NCI-H1694 treated with DMSO at 0.1 percent for 48 hours (cell line): Measurements from ENCODE around the gene FCN2.
A peak's percentile ranks its signal among the peaks of the same experiment; 100 is the strongest.

Experiments
- DNase-seq: peaks from one replicate; lab custom pipeline; 2025; lab: John Stamatoyannopoulos, UW

The FCN2 gene

GRCh38 chr9:134888603-134889190 lies 8.1 kb downstream of the FCN2 start:
- DNase-seq, result no peak

- no peak for DNase-seq
Observed at GRCh38 chr9:134889386-134890154, 9.0 kb downstream of the FCN2 start.

GRCh38 chr9:134890155-134890495 lies 9.5 kb downstream of the FCN2 start:
- no peak for DNase-seq

GRCh38 chr9:134891053-134891452 lies 10.4 kb downstream of the FCN2 start:
- no peak for DNase-seq

- DNase-seq, result no peak
Observed at GRCh38 chr9:134891713-134892112, 11.1 kb downstream of the FCN2 start.

GRCh38 chr9:134892221-134892620 lies 11.6 kb downstream of the FCN2 start:
- DNase-seq, result no peak

- DNase-seq, result no peak
Observed at GRCh38 chr9:134892820-134893420, 12.3 kb downstream of the FCN2 start.

- DNase-seq, result no peak
Observed at GRCh38 chr9:134894136-134894860, 13.7 kb downstream of the FCN2 start.

- no peak for DNase-seq
Observed at GRCh38 chr9:134895097-134895496, 14.5 kb downstream of the FCN2 start.

- no peak for DNase-seq
Observed at GRCh38 chr9:134895567-134895907, 14.9 kb downstream of the FCN2 start.

GRCh38 chr9:134895908-134896833 lies 15.6 kb downstream of the FCN2 start:
- peak; percentile 82 for DNase-seq

GRCh38 chr9:134896834-134897583 lies 16.4 kb downstream of the FCN2 start:
- DNase-seq, result no peak

- no peak for DNase-seq
Observed at GRCh38 chr9:134897584-134898170, 17.1 kb downstream of the FCN2 start.

GRCh38 chr9:134898319-134898718 lies 17.7 kb downstream of the FCN2 start:
- no peak for DNase-seq

GRCh38 chr9:134899168-134899567 lies 18.6 kb downstream of the FCN2 start:
- DNase-seq, result no peak

GRCh38 chr9:134899818-134900217 lies 19.2 kb downstream of the FCN2 start:
- no peak for DNase-seq

- no peak for DNase-seq
Observed at GRCh38 chr9:134902936-134903335, 22.3 kb downstream of the FCN2 start.

- no peak for DNase-seq
Observed at GRCh38 chr9:134908524-134909309, 28.1 kb downstream of the FCN2 start.

GRCh38 chr9:134909511-134910481 lies 29.2 kb downstream of the FCN2 start:
- DNase-seq, result no peak
